GM12878 (cell line): ENCODE measurements around the gene TTC32. TPM values are rescaled to one million over a fixed set of nuclear protein-coding genes. Genes with fewer than 3 reads are reported as not detected.

ENCODE experiments used
- ATF7 ChIP-seq: fragments of 450-650 bp; IDR thresholded peaks from 2 replicates; pipeline ENCODE4 v1.6.1; 2016; ENCODE audit warnings: low read depth, mild to moderate bottlenecking
- BCLAF1 ChIP-seq: fragments of 450-650 bp; IDR thresholded peaks from 2 replicates; pipeline ENCODE4 v1.6.1; 2017; ENCODE audit warnings: antibody characterized with exemption, mild to moderate bottlenecking, moderate library complexity
- CHD4 ChIP-seq: fragments of 200-600 bp; sonication (generic); IDR thresholded peaks from 2 replicates; pipeline ENCODE4 v1.6.1; 2016; ENCODE audit warnings: mild to moderate bottlenecking
- HDAC2 ChIP-seq: fragments of 200-600 bp; sonication (generic); IDR thresholded peaks from 2 replicates; pipeline ENCODE4 v1.6.1; 2017
- HDGF ChIP-seq: fragments of 450-650 bp; IDR thresholded peaks from 2 replicates; pipeline ENCODE4 v1.6.1; 2016; ENCODE audit warnings: antibody characterized with exemption
- IRF4 ChIP-seq: IDR thresholded peaks from 2 replicates; pipeline ENCODE4 v1.6.1; 2011; ENCODE audit warnings: low read depth, low read length
- IRF5 ChIP-seq: fragments of 450-650 bp; IDR thresholded peaks from 2 replicates; pipeline ENCODE4 v1.6.1; 2017; ENCODE audit warnings: borderline replicate concordance
- LARP7 ChIP-seq: fragments of 450-650 bp; IDR thresholded peaks from 2 replicates; pipeline ENCODE4 v1.6.1; 2017; ENCODE audit warnings: mild to moderate bottlenecking
- MAX ChIP-seq: IDR thresholded peaks from 2 replicates; pipeline ENCODE4 v1.6.1; 2012; ENCODE audit warnings: low read depth, low read length, improper control_type of control experiment
- MXI1 ChIP-seq: fragments of 150-350 bp; IDR thresholded peaks from 2 replicates; pipeline ENCODE4 v1.6.1; 2011; ENCODE audit warnings: low read depth, mild to moderate bottlenecking, inconsistent platforms, low read length, improper control_type of control experiment
- NFXL1 ChIP-seq: fragments of 450-650 bp; IDR thresholded peaks from 2 replicates; pipeline ENCODE4 v1.6.1; 2017; ENCODE audit warnings: antibody characterized with exemption, mild to moderate bottlenecking, borderline replicate concordance
- POU2F2 ChIP-seq: IDR thresholded peaks from 3 replicates; pipeline ENCODE4 v1.6.1; 2011; ENCODE audit warnings: low read depth, mild to moderate bottlenecking, low read length, borderline replicate concordance
- RB1 ChIP-seq: fragments of 450-650 bp; formaldehyde crosslinking; IDR thresholded peaks from 2 replicates; pipeline ENCODE4 v1.6.1; 2017; ENCODE audit warnings: mild to moderate bottlenecking, borderline replicate concordance
- RELA ChIP-seq: fragments of 450-650 bp; IDR thresholded peaks from 2 replicates; pipeline ENCODE4 v1.8.0; 2014; ENCODE audit warnings: borderline replicate concordance; ENCODE audit not compliant: partially characterized antibody
- RFX5 ChIP-seq: IDR thresholded peaks from 2 replicates; pipeline ENCODE4 v1.6.1; 2011; ENCODE audit warnings: low read depth, low read length, improper control_type of control experiment
- SIN3A ChIP-seq: IDR thresholded peaks from 2 replicates; pipeline ENCODE4 v1.6.1; 2012; ENCODE audit warnings: low read depth, low read length, improper control_type of control experiment
- SMAD5 ChIP-seq: IDR thresholded peaks from 2 replicates; pipeline ENCODE4 v1.6.1; 2016; ENCODE audit warnings: antibody characterized with exemption, low read depth
- TCF12 ChIP-seq: IDR thresholded peaks from 2 replicates; pipeline ENCODE4 v1.6.1; 2011; ENCODE audit warnings: low read depth, mild to moderate bottlenecking, low read length
- TCF7 ChIP-seq: IDR thresholded peaks from 2 replicates; pipeline ENCODE4 v1.6.1; 2014; ENCODE audit warnings: antibody characterized with exemption, borderline replicate concordance
- ZBTB4 ChIP-seq: fragments of 450-650 bp; formaldehyde crosslinking; IDR thresholded peaks from 2 replicates; pipeline ENCODE4 v1.4.0; 2022; ENCODE audit warnings: mild to moderate bottlenecking, moderate library complexity
- polyA plus RNA-seq, 11 experiments: library from polyadenylated mRNA; depleted of rRNA in 4 of 11; unstranded in 6 of 11; stranded (reverse) in 5 of 11; fragments of >200 nt; fragmentation: Nextera tagmentation in 4 of 11; fragmentation: Illumina TruSeq in 1 of 11; extraction: Ambion mirVana in 4 of 11; extraction: Trizol in 1 of 11; gene quantifications; 1 replicate in 1 of 11; 2 replicates in 10 of 11; pipeline versions ENCODE4 v1.2.1 to v1.2.3, GENCODE V29; 2011 to 2016; ENCODE audit warnings: inconsistent platforms in 2 of 11, missing spikeins in 2 of 11, low read depth in 1 of 11
- total RNA-seq, 4 experiments: library from RNA; depleted of rRNA in 3 of 4; stranded (reverse); fragments of >200 nt in 3 of 4; fragmentation: Illumina TruSeq in 1 of 4; extraction: Trizol in 1 of 4; gene quantifications; 2 replicates each; pipeline versions ENCODE4 v1.2.1 to v1.2.3, GENCODE V29; 2013 to 2021
- TF ChIP-seq, protein P1 (sequence below): fragments of 450-650 bp; IDR thresholded peaks from 2 replicates; pipeline ENCODE4 v1.6.1; 2018; ENCODE audit warnings: borderline replicate concordance, mild to moderate bottlenecking; ENCODE audit not compliant: partially characterized antibody

TTC32 gene
- total and polyA plus RNA-seq, 10 of the 15 experiments (the other 5 are each of a cell fraction or from before 2014, with no cell fraction given), result 11.1 to 30.0 (median 19.7) TPM

GRCh38 chr2:19901442-19902215 is at the start of gene TTC32 (continued):
- TF ChIP-seq SMAD5, result peak; percentile 94
- TF ChIP-seq, protein P1, sequence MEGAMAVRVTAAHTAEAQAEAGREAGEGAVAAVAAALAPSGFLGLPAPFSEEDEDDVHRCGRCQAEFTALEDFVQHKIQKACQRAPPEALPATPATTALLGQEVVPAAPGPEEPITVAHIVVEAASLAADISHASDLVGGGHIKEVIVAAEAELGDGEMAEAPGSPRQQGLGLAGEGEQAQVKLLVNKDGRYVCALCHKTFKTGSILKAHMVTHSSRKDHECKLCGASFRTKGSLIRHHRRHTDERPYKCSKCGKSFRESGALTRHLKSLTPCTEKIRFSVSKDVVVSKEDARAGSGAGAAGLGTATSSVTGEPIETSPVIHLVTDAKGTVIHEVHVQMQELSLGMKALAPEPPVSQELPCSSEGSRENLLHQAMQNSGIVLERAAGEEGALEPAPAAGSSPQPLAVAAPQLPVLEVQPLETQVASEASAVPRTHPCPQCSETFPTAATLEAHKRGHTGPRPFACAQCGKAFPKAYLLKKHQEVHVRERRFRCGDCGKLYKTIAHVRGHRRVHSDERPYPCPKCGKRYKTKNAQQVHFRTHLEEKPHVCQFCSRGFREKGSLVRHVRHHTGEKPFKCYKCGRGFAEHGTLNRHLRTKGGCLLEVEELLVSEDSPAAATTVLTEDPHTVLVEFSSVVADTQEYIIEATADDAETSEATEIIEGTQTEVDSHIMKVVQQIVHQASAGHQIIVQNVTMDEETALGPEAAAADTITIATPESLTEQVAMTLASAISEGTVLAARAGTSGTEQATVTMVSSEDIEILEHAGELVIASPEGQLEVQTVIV, result no peak
- TF ChIP-seq CHD4, result no peak
- TF ChIP-seq MXI1, result peak; percentile 85
- no peak for TF ChIP-seq HDAC2
- TF ChIP-seq IRF5, result peak; percentile 81
- 0 out of 2 replicates have a peak, but pooled peaks have one; percentile 16 for TF ChIP-seq HDGF
- TF ChIP-seq TCF7, result no peak
- no peak for TF ChIP-seq NFXL1
- TF ChIP-seq TCF12, result peak; percentile 28; the same call in 1 of the 2 replicates
- TF ChIP-seq RFX5, result 0 out of 2 replicates have a peak, but pooled peaks have one; percentile 14
- TF ChIP-seq ATF7, result peak; percentile 61; the same call in 1 of the 2 replicates
- peak; percentile 38; the same call in 1 of the 2 replicates for TF ChIP-seq MAX
- peak; percentile 38 for TF ChIP-seq RELA
- TF ChIP-seq LARP7, result peak; percentile 59
- peak; percentile 67; the same call in 1 of the 2 replicates for TF ChIP-seq IRF4
- no peak for TF ChIP-seq ZBTB4 (CRISPR knock-in tag)
- no peak; the same call in 1 of the 2 replicates for TF ChIP-seq SIN3A
- TF ChIP-seq RB1, result no peak; the same call in 1 of the 2 replicates
- peak; percentile 70; the same call in 1 of the 3 replicates for TF ChIP-seq POU2F2
- no peak for TF ChIP-seq BCLAF1
